Fibroblast of the aortic adventitia (primary cell): ENCODE measurements around the gene RCSD1. TPM values are rescaled to one million over a fixed set of nuclear protein-coding genes. Genes with fewer than 3 reads are reported as not detected.

ENCODE experiments used
- DNase-seq: peaks from one replicate; pipeline ENCODE4 v3.0.0-alpha.2; 2010; ENCODE audit warnings: low read depth
- H3K4me3 ChIP-seq: 2 replicates; pipeline ENCODE4 v1.5.1; 2011; ENCODE audit warnings: low read depth, mild to moderate bottlenecking, control low read depth, low read length, moderate library complexity
- total RNA-seq: library from RNA; depleted of rRNA; stranded (reverse); fragments of >200 nt; gene quantifications from 2 replicates; pipeline ENCODE4 v1.2.3, GENCODE V29; 2012; ENCODE audit warnings: low replicate concordance
- TF ChIP-seq, protein P1 (sequence below): IDR thresholded peaks from 2 replicates; pipeline ENCODE4 v1.5.1; 2011; ENCODE audit warnings: mild to moderate bottlenecking, low read length, control low read depth, inconsistent platforms; ENCODE audit not compliant: insufficient read depth

RCSD1 gene
- total RNA-seq, 1 donor, result not detected

DNA sequence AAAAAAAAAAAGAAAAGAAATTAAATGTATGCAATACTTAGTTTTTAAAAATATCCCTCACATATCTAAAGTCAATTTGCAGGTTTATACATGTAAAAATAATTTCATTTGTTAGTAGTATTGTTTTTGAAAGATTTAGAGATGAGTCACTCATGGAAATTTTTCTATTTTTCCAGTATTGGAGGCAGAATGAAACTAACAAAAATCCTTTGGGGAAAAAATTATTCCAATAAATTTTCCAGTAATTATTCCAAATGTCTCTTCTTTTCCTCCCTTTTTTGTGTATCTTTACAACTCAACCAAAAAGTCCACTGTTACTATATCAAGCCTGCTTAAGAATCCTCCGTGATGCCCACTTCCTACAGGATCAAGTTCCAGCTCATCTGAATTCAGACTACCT lies 121.6 kb downstream of the RCSD1 start:
- no peak overlapping the region for H3K4me3 ChIP-seq
- no peak for DNase-seq
- TF ChIP-seq, protein P1, sequence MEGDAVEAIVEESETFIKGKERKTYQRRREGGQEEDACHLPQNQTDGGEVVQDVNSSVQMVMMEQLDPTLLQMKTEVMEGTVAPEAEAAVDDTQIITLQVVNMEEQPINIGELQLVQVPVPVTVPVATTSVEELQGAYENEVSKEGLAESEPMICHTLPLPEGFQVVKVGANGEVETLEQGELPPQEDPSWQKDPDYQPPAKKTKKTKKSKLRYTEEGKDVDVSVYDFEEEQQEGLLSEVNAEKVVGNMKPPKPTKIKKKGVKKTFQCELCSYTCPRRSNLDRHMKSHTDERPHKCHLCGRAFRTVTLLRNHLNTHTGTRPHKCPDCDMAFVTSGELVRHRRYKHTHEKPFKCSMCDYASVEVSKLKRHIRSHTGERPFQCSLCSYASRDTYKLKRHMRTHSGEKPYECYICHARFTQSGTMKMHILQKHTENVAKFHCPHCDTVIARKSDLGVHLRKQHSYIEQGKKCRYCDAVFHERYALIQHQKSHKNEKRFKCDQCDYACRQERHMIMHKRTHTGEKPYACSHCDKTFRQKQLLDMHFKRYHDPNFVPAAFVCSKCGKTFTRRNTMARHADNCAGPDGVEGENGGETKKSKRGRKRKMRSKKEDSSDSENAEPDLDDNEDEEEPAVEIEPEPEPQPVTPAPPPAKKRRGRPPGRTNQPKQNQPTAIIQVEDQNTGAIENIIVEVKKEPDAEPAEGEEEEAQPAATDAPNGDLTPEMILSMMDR, result no peak

DNA sequence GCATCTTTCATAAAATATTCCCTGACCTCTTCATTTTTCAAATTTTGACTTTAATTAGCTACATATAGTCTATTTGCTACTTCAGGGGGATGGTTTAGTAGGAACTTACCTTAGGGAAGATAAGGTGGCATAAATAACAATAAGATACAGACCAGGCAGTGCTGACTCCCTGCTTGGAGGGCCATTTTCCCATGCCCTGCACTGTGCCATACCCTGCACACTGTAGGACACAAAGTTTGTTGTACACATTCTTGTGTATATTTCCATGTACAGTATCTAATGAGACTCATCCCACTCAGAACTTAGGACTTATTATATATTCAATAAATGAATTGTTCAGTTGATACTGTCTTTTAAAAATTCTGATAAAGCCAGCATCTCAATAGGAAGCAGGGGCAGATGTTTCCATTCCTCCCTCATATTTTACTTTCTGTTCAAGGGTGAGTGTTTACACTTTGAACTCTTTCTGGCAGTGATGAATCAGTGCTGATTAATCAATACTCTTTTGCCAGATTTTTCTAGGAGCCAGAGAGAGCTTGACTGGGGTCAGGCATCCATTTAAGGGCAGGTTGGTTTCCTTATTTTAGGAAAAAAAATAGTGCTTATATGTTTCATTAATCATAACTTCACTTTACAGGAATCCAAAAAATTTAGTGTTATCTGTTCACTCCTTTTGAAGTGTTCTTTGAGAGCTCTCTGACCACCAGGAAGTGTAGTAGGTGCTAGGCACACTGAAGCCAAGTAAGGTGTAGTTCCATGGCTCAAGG lies 122.4 kb downstream of the RCSD1 start:
- peak; percentile 54 for DNase-seq
- H3K4me3 ChIP-seq, result no peak overlapping the region
- TF ChIP-seq, protein P1, result no peak

DNA sequence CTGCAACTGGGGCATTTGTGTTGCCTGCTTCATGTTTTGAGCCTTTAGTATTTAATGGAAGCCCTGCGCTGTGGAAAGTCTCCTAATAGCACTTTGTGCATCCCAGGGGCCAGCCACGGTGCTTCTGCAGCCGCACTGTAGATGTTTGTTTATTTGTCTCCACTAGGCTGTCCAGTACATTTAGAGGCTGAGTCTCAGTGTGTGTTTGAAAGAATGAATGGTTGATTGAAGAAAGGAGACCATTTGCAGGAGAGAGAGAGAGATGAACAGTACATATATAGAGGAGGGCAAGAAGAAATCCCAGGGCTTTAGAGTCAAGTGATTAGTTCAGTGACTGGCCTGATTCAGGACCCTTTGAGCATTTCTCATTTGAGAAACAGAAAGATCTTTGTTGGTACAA lies 125.6 kb downstream of the RCSD1 start:
- no peak overlapping the region for H3K4me3 ChIP-seq
- DNase-seq, result no peak
- TF ChIP-seq, protein P1, result no peak

Other genes starting within 250 kb of the RCSD1 start
- 0.16 and 0.18 TPM in 2 replicates for gene CD247, start 111.7 kb upstream of the RCSD1 start, total RNA-seq
- gene CREG1, start 76.5 kb upstream of the RCSD1 start, total RNA-seq, result 91.4 and 272 TPM in 2 replicates
- gene MPZL1, start 91.8 kb downstream of the RCSD1 start, total RNA-seq, result 66.6 and 112 TPM in 2 replicates